ENCODE results near the gene USP2.

Gene USP2

GRCh38 chr11:119330237-119330636, 51.3 kb downstream of the USP2 start:
- no peaks in the 10 kb centered on the region for H3K36me3 ChIP-seq
- no peak for TF ChIP-seq CTCF (IDR thresholded peaks at IDR 0.05; ENCODE audit: low read depth, low read length)
- H3K4me1 ChIP-seq: no peaks in the 10 kb centered on the region
- H3K4me3 ChIP-seq (ENCODE audit: low read depth, low read length): no peak overlapping the region
- H3K9me3 ChIP-seq: no peaks in the 10 kb centered on the region
- no peaks in the 10 kb centered on the region for H3K27me3 ChIP-seq
- no peak for DNase-seq

GRCh38 chr11:119329320-119329719, 52.2 kb downstream of the USP2 start:
- no peaks in the 10 kb centered on the region for H3K27me3 ChIP-seq
- DNase-seq: no peak
- no peaks in the 10 kb centered on the region for H3K4me1 ChIP-seq
- no peaks in the 10 kb centered on the region for H3K36me3 ChIP-seq
- no peak overlapping the region for H3K4me3 ChIP-seq (ENCODE audit: low read depth, low read length)
- no peak for TF ChIP-seq CTCF (IDR thresholded peaks at IDR 0.05; ENCODE audit: low read depth, low read length)
- H3K9me3 ChIP-seq: no peaks in the 10 kb centered on the region

GRCh38 chr11:119324189-119324588, 57.3 kb downstream of the USP2 start:
- no peak overlapping the region for H3K4me3 ChIP-seq (ENCODE audit: low read depth, low read length)
- no peak for TF ChIP-seq CTCF (IDR thresholded peaks at IDR 0.05; ENCODE audit: low read depth, low read length)
- no peaks in the 10 kb centered on the region for H3K36me3 ChIP-seq
- H3K9me3 ChIP-seq: no peaks in the 10 kb centered on the region
- H3K27me3 ChIP-seq: no peaks in the 10 kb centered on the region
- H3K4me1 ChIP-seq: peaks cover 5% of the 10 kb centered on the region
- DNase-seq: no peak

- Histone ChIP-seq H3K4me3 (ENCODE audit: low read depth, low read length) (no peak overlapping the region), H3K36me3 (no peaks in the 10 kb centered on the region), H3K9me3 (no peaks in the 10 kb centered on the region), H3K27me3 (no peaks in the 10 kb centered on the region), H3K4me1 (peaks cover 9% of the 10 kb centered on the region)
- peak; percentile 89 for DNase-seq
- TF ChIP-seq CTCF (IDR thresholded peaks at IDR 0.05; ENCODE audit: low read depth, low read length): peak; percentile 88
Measured at GRCh38 chr11:119323532-119324033, 57.9 kb downstream of the USP2 start.

GRCh38 chr11:119322921-119323531, 58.5 kb downstream of the USP2 start:
- H3K36me3 ChIP-seq: no peaks in the 10 kb centered on the region
- no peaks in the 10 kb centered on the region for H3K9me3 ChIP-seq
- peaks cover 15% of the 10 kb centered on the region for H3K4me1 ChIP-seq
- TF ChIP-seq CTCF (IDR thresholded peaks at IDR 0.05; ENCODE audit: low read depth, low read length): no peak
- H3K27me3 ChIP-seq: no peaks in the 10 kb centered on the region
- no peak overlapping the region for H3K4me3 ChIP-seq (ENCODE audit: low read depth, low read length)
- DNase-seq: no peak

- Histone ChIP-seq H3K27me3 (no peaks in the 10 kb centered on the region), H3K4me1 (peaks cover 20% of the 10 kb centered on the region), H3K4me3 (ENCODE audit: low read depth, low read length) (no peak overlapping the region), H3K36me3 (no peaks in the 10 kb centered on the region), H3K9me3 (no peaks in the 10 kb centered on the region)
- no peak for DNase-seq
- TF ChIP-seq CTCF (IDR thresholded peaks at IDR 0.05; ENCODE audit: low read depth, low read length): no peak; the same call in 1 of the 2 replicates
Measured at GRCh38 chr11:119322360-119322739, 59.1 kb downstream of the USP2 start.
